Measurements from ENCODE around the gene RAPGEF6.

- no peak for TF ChIP-seq EZH2 (IDR thresholded peaks at IDR 0.05; ENCODE audit: insufficient read depth, poor library complexity, severe bottlenecking)
- no peak for TF ChIP-seq EZH2phosphoT487 (IDR thresholded peaks at IDR 0.05; ENCODE audit: insufficient read depth, low read depth)
These were observed 86.9 kb downstream of the RAPGEF6 start for GRCh38 chr5:131548176-131548575.

Data from GM23248 (cell line).